ENCODE results near the gene FICD. TPM values are rescaled to one million over a fixed set of nuclear protein-coding genes. Genes with fewer than 3 reads are reported as not detected.

The FICD gene
- total and polyA plus RNA-seq, 5 donors from 2014 or later, result 0.79 to 5.4 (median 2.8) TPM

Other genes starting within 250 kb of the FICD start
- 1.1 TPM for gene CMKLR1, start 176.0 kb upstream of the FICD start, total RNA-seq
- 1 to 10 TPM in 1 of 4 donors, under 1 TPM in 3; 0.18 to 1.6 (median 0.29) TPM for gene CMKLR1, start 176.0 kb upstream of the FICD start, polyA plus RNA-seq
- gene SART3, start 45.9 kb downstream of the FICD start, total RNA-seq, result 107 TPM
- 10 to 100 TPM; 25.3 to 37.6 (median 32.2) TPM for gene SART3, start 45.9 kb downstream of the FICD start, polyA plus RNA-seq
- gene ISCU, start 47.3 kb downstream of the FICD start, total RNA-seq, result 173 TPM
- 100 to 1,000 TPM; 241 to 295 (median 260) TPM for gene ISCU, start 47.3 kb downstream of the FICD start, polyA plus RNA-seq
- gene TMEM119, start 82.8 kb downstream of the FICD start, total RNA-seq, result 5.9 TPM
- 1 to 10 TPM in 2 of 4 donors, under 1 TPM in 1, not detected in 1; 0.90 to 3.5 (median 1.5) TPM for gene TMEM119, start 82.8 kb downstream of the FICD start, polyA plus RNA-seq
- gene SELPLG, start 118.6 kb downstream of the FICD start, total RNA-seq, result 218 TPM
- gene SELPLG, start 118.6 kb downstream of the FICD start, polyA plus RNA-seq, result 100 to 1,000 TPM; 722 to 844 (median 818) TPM
- gene CORO1C, start 216.2 kb downstream of the FICD start, total RNA-seq, result 22.8 TPM
- gene CORO1C, start 216.2 kb downstream of the FICD start, polyA plus RNA-seq, result 10 to 100 TPM in 3 of 4 donors, 1 to 10 TPM in 1; 9.4 to 21.4 (median 16.5) TPM